Measurements from ENCODE around the gene SLC35F2.

DNA sequence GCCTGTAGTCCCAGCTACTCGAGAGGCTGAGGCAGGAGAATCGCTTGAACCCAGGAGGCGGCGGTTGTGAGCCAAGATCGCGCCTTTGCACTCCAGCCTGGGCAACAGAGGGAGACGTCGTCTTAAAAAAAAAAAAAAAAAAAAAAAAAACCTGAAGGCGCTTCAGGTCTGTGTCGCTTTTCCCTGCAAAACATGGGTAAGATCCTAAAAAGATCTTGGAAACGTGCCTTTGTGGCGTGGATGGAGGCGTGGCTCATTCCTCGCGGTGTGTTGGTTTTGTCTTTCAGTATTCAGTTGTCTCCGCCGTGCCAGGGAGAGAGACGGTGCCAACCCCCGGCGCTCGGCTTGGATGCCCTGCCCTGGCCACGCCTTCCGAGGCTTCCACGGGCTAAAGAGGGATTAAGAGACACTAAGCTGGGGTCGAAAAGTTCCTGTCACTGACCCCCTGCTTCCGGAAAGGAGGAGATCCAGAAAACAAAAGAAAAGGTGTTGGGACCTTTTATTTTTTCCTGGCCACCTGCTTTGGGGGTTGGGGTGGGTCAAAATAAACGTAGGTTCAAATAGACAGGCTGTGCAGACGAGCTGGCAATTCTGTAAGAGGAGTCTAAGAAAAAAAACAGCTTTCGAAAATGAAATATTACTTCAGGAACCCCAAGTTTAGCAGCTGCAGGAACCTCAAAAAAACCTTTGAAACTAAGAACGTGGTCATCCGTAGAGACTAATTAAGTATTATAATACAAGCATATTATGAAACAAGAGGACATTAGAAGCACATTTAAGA, 1.1 kb upstream of the SLC35F2 start:
- TF ChIP-seq, protein P1, sequence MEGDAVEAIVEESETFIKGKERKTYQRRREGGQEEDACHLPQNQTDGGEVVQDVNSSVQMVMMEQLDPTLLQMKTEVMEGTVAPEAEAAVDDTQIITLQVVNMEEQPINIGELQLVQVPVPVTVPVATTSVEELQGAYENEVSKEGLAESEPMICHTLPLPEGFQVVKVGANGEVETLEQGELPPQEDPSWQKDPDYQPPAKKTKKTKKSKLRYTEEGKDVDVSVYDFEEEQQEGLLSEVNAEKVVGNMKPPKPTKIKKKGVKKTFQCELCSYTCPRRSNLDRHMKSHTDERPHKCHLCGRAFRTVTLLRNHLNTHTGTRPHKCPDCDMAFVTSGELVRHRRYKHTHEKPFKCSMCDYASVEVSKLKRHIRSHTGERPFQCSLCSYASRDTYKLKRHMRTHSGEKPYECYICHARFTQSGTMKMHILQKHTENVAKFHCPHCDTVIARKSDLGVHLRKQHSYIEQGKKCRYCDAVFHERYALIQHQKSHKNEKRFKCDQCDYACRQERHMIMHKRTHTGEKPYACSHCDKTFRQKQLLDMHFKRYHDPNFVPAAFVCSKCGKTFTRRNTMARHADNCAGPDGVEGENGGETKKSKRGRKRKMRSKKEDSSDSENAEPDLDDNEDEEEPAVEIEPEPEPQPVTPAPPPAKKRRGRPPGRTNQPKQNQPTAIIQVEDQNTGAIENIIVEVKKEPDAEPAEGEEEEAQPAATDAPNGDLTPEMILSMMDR (IDR thresholded peaks at IDR 0.05), result no peak
- TF ChIP-seq POLR2A (IDR thresholded peaks at IDR 0.05), result no peak
